Activated T-cell treated with anti-CD3 and anti-CD28 coated beads, Interleukin-2, amount 50 U/mL, for 48 hours (primary cell): ENCODE measurements around the gene NETO2.
"Not testable (repeated sequence)": the region's sequence is repeated elsewhere in the genome, so short reads cannot be mapped to it uniquely, and the experiment has no call there.

ENCODE experiments used
- DNase-seq, 2 experiments: peaks; one replicate each; pipeline ENCODE4 v3.0.0-alpha.2; 2020

NETO2 gene, protein sequence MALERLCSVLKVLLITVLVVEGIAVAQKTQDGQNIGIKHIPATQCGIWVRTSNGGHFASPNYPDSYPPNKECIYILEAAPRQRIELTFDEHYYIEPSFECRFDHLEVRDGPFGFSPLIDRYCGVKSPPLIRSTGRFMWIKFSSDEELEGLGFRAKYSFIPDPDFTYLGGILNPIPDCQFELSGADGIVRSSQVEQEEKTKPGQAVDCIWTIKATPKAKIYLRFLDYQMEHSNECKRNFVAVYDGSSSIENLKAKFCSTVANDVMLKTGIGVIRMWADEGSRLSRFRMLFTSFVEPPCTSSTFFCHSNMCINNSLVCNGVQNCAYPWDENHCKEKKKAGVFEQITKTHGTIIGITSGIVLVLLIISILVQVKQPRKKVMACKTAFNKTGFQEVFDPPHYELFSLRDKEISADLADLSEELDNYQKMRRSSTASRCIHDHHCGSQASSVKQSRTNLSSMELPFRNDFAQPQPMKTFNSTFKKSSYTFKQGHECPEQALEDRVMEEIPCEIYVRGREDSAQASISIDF

DNA sequence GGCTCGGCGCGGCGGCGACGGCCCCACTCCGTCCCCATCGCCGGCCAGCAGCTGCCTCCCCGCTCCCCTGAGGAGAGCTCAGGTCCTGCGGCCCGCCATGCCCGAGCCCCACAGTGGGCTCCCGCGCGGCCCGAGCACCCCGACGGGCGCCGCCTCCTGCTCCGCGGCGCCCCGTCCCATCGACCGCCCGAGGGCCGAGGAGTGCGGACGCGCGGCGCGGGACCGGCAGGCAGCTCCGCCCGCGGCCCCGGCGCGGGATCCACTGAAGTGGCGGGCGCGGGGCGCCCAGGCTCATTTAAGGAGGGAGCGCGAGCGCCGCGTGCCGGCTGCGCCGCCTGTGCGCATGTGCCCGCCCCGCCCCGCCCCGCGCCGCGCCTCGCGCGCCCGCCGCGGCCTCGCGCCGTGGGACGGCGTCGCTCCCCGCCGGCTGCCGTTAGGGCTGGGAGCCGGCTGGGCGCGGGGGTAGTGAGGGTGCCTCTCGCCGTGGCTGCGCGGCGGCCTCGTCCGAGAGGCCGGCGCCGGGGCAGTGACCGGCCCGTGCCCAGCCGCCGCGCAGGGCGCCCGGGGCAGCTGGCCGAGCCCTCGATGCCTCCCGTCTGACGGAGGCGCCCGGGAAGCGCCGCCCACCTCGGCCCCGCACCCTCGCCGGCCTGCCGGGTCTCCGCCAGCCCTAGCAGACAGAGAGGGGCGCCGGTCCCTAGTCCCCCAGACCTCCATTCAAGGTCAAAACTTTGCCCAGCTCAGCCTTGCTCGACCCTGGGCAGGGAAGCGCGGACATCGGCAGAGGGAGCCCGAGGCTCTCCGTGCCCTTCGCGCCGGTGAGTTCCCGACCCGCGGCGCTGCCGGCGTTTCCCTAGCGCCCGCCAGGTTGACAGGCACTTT is at the start of gene NETO2:
Gene NETO2 (minus strand): TSS at position 269 of the 882 bp plus-strand sequence. CDS start 333 bp downstream, outside the sequence.
- peak; percentile 70 to 78 for DNase-seq

DNA sequence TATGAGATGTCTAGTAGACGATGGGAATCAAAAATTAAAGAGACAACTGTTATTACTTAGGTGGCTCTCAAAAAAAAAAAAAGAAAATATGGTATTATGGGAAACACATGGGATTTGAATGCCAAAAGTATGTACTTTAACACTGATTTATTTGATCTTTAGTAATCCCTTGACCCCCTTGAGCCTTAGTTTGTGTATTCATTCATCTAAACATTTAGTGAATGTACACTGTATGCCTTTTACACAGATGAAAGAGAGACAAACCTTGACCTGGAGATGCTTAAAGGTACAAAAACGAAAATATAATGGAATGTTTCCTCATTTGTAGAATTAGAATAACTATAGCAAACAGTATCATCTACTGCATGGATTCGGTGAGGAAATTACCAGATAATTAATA is 38.6 kb upstream of the NETO2 start:
- DNase-seq, result no peak

DNA sequence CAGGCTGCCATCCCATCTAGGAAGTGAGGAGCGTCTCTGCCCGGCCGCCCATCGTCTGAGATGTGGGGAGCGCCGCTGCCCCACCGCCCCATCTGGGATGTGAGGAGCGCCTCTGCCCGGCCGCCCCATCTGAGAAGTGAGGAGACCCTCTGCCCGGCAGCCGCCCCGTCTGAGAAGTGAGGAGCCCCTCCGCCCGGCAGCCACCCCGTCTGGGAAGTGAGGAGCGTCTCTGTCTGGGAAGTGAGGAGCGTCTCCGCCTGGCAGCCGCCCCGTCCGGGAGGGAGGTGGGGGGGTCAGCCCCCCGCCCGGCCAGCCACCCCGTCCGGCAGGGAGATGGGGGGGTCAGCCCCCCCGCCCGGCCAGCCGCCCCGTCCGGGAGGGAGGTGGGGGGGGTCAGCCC is 37.3 kb upstream of the NETO2 start:
- not testable (repeated sequence) for DNase-seq

DNA sequence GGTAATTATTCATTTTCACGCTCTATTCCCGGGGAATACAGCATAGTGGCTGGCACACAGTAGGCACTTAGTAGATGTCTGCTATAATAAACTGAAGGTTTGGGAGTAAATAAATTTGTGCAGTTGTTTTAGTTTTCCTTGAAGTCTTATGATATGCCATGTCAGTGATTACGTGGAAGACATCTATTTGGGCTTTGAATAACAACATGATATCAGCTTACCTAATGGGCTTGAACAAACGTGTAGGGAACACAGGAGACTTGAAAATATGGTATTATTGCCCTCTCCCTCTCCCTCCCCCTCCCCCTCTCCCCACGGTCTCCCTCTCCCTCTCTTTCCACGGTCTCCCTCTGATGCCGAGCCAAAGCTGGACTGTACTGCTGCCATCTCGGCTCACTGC is 36.3 kb upstream of the NETO2 start:
- no peak for DNase-seq

DNA sequence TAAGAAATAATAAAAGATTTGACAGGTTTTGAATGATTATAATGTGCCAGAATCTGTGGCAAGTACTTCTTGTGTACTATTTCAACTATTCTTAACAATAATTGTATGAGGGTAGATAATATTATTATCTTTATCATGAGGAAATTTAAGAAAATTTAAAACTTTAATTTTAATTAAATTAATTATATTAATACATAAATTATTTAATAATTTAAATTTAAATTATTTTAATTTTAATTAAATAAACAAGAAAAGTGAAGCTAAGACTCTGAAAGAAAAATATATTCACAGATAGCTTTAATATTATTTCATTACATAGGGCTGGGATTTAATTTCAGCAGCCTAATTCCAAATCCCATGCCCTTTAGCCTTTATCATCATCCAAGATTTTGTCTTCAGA is 31.4 kb upstream of the NETO2 start:
- no peak for DNase-seq

DNA sequence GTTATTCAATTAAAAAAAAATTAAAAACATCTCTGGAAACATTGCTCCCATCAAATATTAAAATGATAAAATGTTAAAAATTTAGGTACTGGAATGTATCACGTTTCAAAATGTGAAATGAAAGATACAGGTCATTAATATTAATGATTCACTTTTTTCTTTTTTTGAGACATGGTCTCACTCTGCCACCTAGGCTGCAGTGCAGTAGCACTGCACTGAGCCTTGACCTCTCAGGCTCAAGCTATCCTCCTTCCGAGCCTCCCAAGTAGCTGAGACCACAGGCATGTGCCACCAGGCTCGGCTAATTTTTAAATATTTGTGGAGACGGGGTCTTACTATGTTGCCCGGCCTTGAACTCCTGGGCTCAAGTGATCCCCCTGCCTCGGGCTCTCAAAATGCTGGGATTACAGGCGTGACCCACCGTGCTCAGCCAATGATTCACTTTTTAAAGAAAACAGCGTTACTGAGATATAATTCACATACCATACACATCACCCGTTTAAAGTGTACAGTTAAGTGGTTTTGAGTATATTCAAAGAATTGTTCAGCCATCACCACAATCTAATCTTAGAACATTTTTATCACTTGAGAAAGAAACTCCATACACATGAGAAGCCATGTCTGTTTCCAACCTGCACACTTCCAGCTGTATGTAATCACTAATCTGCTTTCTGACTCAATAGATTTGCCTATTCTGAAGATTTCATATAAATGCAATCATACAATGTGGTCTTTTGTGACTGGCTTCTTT is 19.1 kb upstream of the NETO2 start:
- no peak for DNase-seq

DNA sequence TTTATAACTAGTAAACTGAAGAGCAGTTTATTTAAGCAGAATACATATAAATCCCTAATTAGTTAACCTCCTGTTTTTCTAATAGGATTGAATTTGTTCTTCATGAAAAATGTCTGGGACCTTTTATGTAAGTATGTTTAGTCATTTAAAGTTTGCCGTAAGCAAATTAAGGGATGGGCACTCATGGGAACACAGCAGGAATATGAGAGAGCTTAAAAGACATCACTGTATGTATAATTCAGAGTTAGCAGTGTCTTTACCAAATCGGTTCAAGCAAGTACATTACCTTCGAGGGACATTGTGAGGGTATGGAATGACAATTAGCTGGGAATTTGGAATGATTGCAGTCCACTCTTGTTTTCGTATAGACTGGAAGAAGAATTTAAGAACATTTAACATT is 17.7 kb upstream of the NETO2 start:
- DNase-seq, result no peak

DNA sequence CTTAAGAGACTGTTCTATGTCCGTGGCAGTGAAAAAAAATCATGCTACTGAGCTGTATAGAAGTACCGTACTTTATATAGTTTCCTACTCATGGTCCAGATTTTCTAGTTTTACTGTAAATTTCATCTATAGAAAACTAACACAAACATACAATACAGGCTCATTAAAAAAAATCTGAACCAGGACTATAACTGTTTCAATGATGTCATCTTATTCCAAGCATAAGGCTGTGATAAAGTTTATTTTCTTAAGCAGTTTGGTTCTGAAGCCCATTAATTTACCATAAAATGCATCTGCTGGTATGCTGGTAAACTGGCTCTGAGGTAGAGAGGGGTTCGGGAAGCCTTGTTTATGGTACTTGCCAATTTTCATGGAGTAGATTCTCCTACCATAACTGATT is 16.7 kb upstream of the NETO2 start:
- no peak for DNase-seq

DNA sequence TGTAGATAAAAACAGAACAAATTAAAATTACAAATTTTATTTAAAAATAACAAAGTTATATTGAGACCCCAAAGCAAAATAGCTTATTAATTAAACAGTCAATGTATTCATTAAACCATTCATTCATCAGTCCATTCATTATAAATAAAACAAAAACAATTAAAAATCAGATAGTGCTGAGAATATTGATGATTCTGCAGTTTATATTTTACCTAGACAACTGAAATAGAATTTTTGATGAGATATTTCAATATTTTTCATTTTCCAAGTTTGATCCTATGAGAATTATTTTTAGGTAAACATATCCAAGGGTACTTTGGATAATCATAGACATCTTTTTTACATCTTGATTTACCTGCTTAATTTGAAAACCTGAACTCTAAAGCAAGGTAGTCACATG is 15.2 kb upstream of the NETO2 start:
- DNase-seq, result no peak

DNA sequence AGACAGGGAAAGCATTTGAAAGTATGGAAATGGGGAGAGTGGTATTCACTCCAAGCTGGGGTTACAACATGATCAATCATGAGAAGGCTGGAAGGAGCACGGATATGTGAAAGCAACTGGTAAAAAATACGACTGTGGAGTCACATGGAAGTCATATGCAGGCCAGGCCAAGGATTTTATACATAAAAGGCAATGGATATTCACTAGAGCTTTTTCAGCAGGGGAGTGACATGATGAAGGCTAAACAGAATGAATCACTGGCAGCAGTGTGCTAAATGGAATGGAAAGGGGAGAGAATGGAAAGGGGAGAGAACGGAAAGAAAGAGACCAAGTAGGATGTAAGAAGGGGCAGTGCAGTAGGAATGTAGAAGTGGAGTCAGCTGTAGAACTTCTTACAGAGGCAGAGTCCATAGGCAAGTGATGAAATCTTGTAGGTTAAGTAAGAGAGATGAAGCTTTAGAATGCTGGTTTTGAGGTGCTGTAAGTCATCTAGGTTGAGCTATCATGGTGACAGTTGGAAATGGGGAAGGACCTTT is 13.0 kb upstream of the NETO2 start:
- DNase-seq, result no peak

DNA sequence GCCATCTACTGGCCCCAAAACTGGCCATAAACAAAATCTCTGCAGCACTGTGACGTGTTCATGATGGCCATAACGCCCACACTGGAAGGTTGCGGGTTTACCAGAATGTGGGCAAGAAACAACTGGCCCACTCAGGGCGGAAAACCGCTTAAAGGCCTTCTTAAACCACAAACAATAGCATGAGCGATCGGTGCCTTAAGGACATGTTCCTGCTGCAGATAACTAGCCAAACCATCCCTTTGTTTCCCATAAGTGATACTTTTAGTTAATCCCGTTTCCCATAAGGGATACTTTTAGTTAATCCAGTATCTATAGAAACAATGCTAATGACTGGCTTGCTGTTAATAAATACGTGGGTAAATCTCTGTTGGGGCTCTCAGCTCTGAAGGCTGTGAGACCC is 8.8 kb upstream of the NETO2 start:
- DNase-seq, result not testable (repeated sequence)

DNA sequence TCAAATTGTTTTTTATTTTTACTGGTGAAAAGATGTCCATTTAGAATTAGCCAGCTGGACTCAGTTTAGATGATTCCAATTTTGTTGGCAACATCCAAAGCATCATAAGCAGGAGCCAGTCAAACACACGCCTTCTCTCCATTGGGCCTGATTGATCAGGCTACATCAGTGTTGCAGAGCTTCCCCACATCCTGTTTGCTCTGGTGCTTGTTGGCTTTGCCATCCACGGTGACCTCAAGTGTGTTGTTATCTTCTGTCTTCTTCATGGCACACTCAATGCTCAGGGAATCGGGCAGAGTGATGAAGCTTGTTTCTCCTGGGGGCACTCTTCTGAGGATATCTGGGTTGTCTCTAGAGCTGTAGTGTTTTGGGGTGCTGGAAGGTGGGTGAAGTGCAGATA is 6.3 kb upstream of the NETO2 start:
- DNase-seq, result no peak

DNA sequence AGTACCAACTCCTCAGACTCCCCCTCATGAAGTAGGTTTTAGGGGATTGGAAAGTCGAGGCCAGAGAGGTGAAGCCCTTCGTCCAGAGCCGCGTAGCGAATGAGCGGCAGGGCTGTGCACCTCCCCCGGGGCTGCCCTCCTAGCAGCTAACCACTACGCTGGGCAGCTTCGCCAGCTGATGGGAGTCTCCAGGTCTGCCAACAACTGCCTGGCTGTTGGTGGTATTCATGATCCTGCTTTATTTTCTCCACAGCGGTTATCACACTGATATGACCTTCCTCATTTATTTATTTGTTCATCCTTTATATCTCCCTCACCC is 773 bp upstream of the NETO2 start:
- no peak for DNase-seq

DNA sequence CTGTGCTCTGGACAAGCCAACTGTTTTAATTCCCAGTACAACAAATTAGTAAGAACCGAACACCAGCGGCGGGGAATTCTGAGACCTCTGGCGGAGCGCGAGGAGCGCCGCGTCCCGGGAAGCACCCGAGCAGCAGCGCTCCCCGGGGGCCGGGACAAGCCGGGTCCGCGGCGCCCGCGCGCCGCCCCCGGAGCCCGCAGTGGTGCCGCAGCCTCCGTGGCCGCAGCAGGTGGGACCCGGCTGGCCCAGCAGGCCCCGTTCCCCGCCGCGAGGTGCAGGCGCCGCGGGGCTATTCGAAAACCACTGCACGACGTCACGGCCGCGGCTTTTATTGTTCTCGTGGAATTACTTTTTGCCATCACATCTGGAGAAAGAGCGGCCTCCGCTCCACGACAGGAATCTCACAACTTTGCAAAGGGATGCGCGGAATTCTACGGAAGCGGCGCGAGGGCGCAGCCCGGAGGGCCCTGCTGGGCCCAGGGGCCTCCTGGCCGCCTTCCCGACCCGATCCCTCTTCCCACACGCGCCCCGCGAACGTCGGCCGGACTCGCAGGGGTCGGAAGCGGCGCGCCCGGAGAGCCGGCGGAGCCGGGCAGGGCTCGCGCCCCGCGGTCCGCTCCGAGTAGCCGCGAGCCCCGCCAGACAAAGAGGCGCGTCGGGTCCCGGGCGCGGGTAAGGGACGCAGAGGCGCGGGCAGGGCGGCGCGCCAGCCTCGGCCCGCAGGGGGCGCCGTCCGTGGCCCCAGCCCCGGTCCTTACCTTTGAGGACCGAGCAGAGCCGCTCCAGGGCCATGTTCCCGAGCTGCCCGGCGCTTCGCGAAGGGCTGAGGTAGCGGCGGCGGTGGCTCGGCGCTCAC is 696 bp downstream of the NETO2 start:
- peak; percentile 78 to 86 for DNase-seq

DNA sequence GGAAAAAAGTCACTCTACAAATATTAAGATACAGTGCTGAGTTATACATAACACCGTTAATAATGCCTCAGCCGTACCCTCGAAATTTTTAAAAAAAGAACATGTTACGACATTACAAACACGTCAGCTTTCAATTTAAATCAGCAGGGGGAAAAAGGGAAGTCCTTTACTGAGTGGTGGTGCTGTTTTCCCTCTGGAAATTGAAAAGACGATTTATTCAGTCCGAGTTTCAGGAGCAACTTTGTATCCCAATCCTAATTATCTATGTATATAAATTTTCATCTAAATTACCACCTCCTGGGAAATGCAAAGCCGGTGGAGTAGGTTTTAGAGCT is 1.3 kb downstream of the NETO2 start:
- no peak for DNase-seq

DNA sequence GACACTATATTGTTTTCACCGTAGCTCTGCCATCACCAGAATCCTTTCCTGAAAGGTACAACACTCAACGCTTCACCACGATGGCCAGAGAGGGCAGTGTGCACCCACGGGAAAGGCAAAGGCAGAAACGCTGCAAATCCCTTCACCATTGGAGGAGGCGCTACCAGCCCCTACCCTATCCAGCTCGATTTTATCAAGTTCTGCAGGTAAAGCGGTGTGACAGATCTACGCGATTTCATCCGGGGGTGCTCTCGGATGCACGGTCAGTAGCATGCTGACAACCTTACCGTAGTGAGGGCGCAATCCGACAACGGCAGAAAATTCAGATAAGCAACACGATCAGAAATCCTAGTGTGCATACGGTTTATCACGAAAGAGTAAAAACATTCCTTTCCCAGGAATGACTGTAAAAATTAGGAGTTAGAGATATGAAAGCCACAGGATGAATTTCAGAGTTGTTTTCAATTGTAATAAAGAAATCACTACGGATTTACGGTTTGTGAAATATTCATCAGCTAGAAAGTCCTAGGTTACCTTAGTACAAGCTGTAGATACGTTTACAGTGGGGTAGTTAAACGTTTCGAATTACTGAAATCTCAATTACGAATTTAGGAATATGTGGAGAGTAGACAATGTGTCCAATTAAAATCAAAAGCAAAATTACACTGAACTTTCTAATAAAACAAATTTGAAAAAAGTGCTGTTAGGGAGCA is 1.8 kb downstream of the NETO2 start:
- peak; percentile 87 to 90 for DNase-seq

DNA sequence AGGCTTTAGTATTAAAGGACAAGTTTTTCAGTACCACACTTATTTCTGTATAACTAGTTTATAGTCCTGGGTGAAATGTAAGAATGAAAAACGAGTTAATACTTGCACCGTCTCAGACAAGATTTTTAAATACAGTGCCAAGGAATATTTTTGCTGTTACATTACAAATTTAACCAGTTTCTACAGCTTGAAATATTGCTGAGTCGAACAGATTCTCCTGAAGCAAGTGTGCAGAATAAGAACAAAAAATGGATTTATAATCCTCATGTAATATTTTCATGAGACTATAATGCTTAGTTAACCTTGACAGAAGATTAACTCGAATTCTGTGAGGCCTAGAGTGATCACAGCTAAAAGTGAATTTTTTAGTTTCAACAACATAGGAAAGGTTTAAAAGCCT is 3.1 kb downstream of the NETO2 start:
- DNase-seq, result no peak

DNA sequence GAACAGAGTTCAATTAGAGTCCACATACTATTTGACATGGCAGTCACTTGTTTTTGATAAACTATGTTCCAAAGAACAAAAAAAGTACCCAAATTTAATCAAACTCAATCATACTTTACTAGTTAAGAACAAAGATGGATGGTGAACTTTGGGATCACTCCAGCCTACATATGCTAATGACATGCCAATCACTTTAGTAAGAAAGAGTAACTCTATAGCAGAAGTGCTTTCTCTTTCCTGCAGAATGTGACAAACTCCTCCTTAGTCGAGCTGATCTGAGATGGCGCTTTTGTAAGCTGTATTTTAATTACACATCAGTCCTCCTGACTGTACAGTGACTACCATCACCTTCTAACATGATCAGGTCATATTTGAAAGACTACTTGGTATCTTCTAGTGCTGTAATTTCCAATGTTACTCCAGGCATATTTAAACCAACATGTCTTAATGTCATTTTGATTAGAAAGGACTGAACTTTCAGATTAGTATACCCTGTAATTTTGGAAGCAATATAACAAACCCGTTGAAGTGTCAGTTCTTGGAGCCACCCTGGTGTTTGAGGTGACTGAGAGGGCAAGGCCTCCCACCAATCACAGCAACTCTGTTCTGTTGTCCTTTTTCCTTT is 4.1 kb downstream of the NETO2 start:
- no peak for DNase-seq

DNA sequence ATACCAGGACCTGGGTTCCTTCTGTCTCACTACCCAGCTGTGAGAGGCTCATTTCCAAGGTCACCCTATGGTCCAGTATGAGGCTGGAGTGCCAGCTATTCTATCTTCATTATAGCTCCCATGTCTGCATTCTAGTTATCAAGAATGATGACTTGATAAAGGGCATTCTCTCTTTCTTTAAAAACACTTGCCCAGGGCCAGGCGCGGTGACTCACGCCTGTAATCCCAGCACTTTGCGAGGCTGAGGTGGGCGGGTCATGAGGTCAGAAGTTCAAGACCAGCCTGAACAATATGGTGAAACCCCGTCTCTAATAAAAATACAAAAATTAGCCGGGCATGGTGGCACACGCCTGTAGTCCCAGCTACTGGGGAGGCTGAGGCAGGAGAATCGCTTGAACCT is 5.8 kb downstream of the NETO2 start:
- DNase-seq, result not testable (repeated sequence)

DNA sequence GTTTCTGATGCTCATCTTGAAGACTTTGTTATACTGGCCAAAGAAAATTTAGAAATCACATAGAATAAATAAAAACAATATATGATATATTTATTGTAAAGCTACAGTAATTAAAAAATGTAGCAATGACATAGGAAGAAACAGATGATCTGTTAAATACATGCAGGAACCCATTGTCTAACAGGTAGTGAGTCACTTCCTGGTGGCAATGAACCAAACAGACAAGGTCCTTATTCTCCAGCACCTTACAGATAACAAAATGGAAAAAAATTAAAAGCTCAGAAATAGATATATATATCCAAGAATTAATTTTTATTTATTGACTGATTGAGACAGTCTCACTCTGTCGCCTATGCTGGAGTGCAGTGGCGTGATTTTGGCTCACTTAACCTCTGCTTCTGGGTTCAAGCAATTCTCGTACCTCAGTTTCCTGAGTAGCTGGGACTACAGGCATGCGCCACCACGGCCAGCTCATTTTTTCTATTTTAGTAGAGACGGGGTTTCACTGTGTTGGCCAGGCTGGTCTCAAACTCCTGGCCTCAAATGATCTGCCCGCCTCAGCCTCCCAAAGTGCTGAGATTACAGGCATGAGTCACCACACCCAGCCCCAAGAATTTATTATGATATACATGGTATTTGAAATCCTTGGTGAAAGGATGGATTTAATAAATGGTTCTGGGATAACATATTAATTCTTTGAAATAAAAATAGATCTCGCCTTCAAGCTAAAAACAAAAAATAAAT is 7.5 kb downstream of the NETO2 start:
- DNase-seq, result peak; percentile 26 to 28
